GM12878 (cell line): ENCODE results near the gene GUCY1A1. TPM values are rescaled to one million over a fixed set of nuclear protein-coding genes. Genes with fewer than 3 reads are reported as not detected.

Source experiments
- FOXK2 ChIP-seq: fragments of 450-650 bp; IDR thresholded peaks from 2 replicates; pipeline ENCODE4 v1.6.1; 2017; ENCODE audit warnings: mild to moderate bottlenecking, moderate library complexity
- GABPA ChIP-seq: IDR thresholded peaks from 2 replicates; pipeline ENCODE4 v1.6.1; 2014; ENCODE audit warnings: antibody characterized with exemption, low read depth, mild to moderate bottlenecking, inconsistent platforms
- KLF5 ChIP-seq: fragments of 450-650 bp; IDR thresholded peaks from 2 replicates; pipeline ENCODE4 v1.6.1; 2014; ENCODE audit warnings: mild to moderate bottlenecking; ENCODE audit not compliant: partially characterized antibody
- LARP7 ChIP-seq: fragments of 450-650 bp; IDR thresholded peaks from 2 replicates; pipeline ENCODE4 v1.6.1; 2017; ENCODE audit warnings: mild to moderate bottlenecking
- MEF2B ChIP-seq: fragments of 450-650 bp; IDR thresholded peaks from 2 replicates; pipeline ENCODE4 v1.6.1; 2018; ENCODE audit warnings: mild to moderate bottlenecking, moderate library complexity; ENCODE audit not compliant: partially characterized antibody, poor library complexity, severe bottlenecking
- MXI1 ChIP-seq: fragments of 150-350 bp; IDR thresholded peaks from 2 replicates; pipeline ENCODE4 v1.6.1; 2011; ENCODE audit warnings: low read depth, mild to moderate bottlenecking, inconsistent platforms, low read length, improper control_type of control experiment
- PRDM15 ChIP-seq: fragments of 450-650 bp; formaldehyde crosslinking; IDR thresholded peaks from 2 replicates; pipeline ENCODE4 v1.4.0; 2020; ENCODE audit warnings: mild to moderate bottlenecking, moderate library complexity
- RUNX3 ChIP-seq: IDR thresholded peaks from 2 replicates; pipeline ENCODE4 v1.6.1; 2012; ENCODE audit warnings: low read length, inconsistent platforms
- SKIL ChIP-seq: fragments of 450-650 bp; IDR thresholded peaks from 2 replicates; pipeline ENCODE4 v1.6.1; 2017; ENCODE audit warnings: mild to moderate bottlenecking, low read depth, inconsistent platforms; ENCODE audit not compliant: poor library complexity, severe bottlenecking
- SRF ChIP-seq, 2 experiments: IDR thresholded peaks; 2 replicates each; pipeline ENCODE4 v1.6.1; 2011; ENCODE audit warnings: low read depth in 2 of 2, low read length in 2 of 2, mild to moderate bottlenecking in 1 of 2, moderate library complexity in 1 of 2
- TARDBP ChIP-seq: IDR thresholded peaks from 2 replicates; pipeline ENCODE4 v1.6.1; 2016; ENCODE audit warnings: borderline replicate concordance
- ZBTB40 ChIP-seq: fragments of 450-650 bp; IDR thresholded peaks from 2 replicates; pipeline ENCODE4 v1.6.1; 2016; ENCODE audit warnings: mild to moderate bottlenecking, moderate library complexity, borderline replicate concordance
- polyA plus RNA-seq, 11 experiments: library from polyadenylated mRNA; depleted of rRNA in 4 of 11; unstranded in 6 of 11; stranded (reverse) in 5 of 11; fragments of >200 nt; fragmentation: Nextera tagmentation in 4 of 11; fragmentation: Illumina TruSeq in 1 of 11; extraction: Ambion mirVana in 4 of 11; extraction: Trizol in 1 of 11; gene quantifications; 1 replicate in 1 of 11; 2 replicates in 10 of 11; pipeline versions ENCODE4 v1.2.1 to v1.2.3, GENCODE V29; 2011 to 2016; ENCODE audit warnings: inconsistent platforms in 2 of 11, missing spikeins in 2 of 11, low read depth in 1 of 11
- total RNA-seq, 4 experiments: library from RNA; depleted of rRNA in 3 of 4; stranded (reverse); fragments of >200 nt in 3 of 4; fragmentation: Illumina TruSeq in 1 of 4; extraction: Trizol in 1 of 4; gene quantifications; 2 replicates each; pipeline versions ENCODE4 v1.2.1 to v1.2.3, GENCODE V29; 2013 to 2021
- TF ChIP-seq, protein P1 (sequence below): fragments of 450-650 bp; IDR thresholded peaks from 2 replicates; pipeline ENCODE4 v1.6.1; 2016; ENCODE audit warnings: mild to moderate bottlenecking
- TF ChIP-seq, protein P2 (sequence below): fragments of 450-650 bp; conservative IDR thresholded peaks from 2 replicates; pipeline ENCODE4 v1.6.1; 2017; ENCODE audit warnings: mild to moderate bottlenecking, moderate library complexity

GUCY1A1 gene
- total and polyA plus RNA-seq, 10 of the 15 experiments (the other 5 are each of a cell fraction or from before 2014, with no cell fraction given): 0.44 to 22.6 (median 0.55) TPM

DNA sequence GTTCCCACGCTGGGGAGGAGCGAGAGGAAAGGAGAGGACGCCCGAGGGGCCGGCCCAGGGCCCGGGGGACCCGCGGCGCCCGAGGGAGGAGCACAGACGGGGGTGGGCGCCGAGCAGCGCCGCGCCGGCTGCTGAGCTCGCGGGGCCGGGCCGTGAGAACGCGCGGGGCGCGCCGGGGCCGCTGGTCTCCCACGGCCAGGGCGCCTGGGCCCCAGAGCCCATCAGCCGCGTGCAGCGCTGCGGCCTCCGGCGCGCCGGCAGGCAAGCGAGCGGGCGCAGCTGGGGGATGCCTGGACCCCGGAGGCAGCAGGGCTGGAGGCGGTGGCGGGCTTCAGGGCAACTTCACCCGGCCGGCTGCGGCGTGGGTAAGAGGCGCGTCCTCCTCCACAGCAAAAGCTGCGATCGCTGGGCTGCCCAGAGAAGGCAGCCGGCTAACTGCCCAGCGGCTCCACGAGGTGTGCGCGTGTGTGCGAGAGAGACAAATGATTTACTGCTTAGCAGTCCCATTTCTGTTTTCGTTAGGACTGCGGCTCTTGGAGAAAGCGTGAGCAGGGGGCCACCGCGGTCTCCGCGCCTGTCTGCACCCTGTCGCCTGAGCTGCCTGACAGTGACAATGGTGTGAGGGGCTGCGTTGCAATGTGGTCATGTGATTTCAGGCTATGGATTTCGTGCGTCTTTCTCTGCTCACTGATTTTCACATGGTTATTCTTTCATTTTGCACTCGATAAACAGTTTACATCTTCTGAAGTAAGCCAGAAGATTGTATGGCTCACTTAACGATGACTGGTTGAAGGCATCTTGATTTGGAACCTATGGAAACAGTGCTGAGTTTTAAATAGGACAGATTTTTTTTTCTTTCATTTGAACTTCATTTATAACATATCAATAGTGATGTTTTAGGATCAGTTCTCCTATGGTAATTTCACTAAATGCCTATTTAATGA, 1.2 kb downstream of the GUCY1A1 start (continued):
- TF ChIP-seq, protein P1, sequence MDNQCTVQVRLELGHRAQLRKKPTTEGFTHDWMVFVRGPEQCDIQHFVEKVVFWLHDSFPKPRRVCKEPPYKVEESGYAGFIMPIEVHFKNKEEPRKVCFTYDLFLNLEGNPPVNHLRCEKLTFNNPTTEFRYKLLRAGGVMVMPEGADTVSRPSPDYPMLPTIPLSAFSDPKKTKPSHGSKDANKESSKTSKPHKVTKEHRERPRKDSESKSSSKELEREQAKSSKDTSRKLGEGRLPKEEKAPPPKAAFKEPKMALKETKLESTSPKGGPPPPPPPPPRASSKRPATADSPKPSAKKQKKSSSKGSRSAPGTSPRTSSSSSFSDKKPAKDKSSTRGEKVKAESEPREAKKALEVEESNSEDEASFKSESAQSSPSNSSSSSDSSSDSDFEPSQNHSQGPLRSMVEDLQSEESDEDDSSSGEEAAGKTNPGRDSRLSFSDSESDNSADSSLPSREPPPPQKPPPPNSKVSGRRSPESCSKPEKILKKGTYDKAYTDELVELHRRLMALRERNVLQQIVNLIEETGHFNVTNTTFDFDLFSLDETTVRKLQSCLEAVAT: peak; percentile 65
- no peak; the same call in 1 of the 2 replicates for TF ChIP-seq MXI1
- TF ChIP-seq KLF5: no peak
- TF ChIP-seq TARDBP: no peak
- TF ChIP-seq, protein P2, sequence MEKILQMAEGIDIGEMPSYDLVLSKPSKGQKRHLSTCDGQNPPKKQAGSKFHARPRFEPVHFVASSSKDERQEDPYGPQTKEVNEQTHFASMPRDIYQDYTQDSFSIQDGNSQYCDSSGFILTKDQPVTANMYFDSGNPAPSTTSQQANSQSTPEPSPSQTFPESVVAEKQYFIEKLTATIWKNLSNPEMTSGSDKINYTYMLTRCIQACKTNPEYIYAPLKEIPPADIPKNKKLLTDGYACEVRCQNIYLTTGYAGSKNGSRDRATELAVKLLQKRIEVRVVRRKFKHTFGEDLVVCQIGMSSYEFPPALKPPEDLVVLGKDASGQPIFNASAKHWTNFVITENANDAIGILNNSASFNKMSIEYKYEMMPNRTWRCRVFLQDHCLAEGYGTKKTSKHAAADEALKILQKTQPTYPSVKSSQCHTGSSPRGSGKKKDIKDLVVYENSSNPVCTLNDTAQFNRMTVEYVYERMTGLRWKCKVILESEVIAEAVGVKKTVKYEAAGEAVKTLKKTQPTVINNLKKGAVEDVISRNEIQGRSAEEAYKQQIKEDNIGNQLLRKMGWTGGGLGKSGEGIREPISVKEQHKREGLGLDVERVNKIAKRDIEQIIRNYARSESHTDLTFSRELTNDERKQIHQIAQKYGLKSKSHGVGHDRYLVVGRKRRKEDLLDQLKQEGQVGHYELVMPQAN: peak; percentile 45; the same call in 1 of the 2 replicates
- no peak for TF ChIP-seq ZBTB40
- peak; percentile 12 for TF ChIP-seq MEF2B
- TF ChIP-seq RUNX3: no peak
- no peak for TF ChIP-seq SKIL
- TF ChIP-seq FOXK2: no peak
- no peak for TF ChIP-seq GABPA
- no peak for TF ChIP-seq PRDM15 (CRISPR knock-in tag)
- TF ChIP-seq SRF (IDR thresholded peaks at IDR 0.05; ENCODE audit: low read depth in 2 of 2, low read length in 2 of 2): no peak
- peak; percentile 92; the same call in 1 of the 2 replicates for TF ChIP-seq LARP7
